ENCODE measurements around the gene PDE11A. TPM values are rescaled to one million over a fixed set of nuclear protein-coding genes. Genes with fewer than 3 reads are reported as not detected.

PDE11A gene
- total RNA-seq, 4 donors from 2014 or later, result 0.11 to 1.2 (median 0.26) TPM

DNA sequence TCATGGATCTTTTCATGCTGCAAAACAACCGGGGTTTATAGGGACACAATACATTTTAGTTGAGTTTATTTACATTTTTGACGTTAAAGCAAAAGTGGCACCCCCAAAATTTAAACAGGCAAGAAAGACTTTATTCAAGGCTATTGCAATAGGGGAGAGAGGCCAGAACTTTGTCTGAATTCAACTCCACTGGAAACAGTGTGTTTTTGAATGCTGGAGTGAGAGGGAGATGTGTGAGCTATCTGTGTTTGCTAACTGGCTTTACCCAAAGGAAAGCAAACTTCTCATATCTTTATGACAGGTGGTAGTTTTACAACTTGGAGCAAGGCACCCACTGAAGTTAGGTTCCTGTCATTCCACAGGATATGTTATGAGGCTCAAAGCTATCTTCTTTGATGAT is 472.6 kb downstream of the PDE11A start:
- no peak for DNase-seq (ENCODE audit: low spot score in 2 of 2)
- no peak for TF ChIP-seq POLR2A (IDR thresholded peaks at IDR 0.05)
- TF ChIP-seq, protein P1, sequence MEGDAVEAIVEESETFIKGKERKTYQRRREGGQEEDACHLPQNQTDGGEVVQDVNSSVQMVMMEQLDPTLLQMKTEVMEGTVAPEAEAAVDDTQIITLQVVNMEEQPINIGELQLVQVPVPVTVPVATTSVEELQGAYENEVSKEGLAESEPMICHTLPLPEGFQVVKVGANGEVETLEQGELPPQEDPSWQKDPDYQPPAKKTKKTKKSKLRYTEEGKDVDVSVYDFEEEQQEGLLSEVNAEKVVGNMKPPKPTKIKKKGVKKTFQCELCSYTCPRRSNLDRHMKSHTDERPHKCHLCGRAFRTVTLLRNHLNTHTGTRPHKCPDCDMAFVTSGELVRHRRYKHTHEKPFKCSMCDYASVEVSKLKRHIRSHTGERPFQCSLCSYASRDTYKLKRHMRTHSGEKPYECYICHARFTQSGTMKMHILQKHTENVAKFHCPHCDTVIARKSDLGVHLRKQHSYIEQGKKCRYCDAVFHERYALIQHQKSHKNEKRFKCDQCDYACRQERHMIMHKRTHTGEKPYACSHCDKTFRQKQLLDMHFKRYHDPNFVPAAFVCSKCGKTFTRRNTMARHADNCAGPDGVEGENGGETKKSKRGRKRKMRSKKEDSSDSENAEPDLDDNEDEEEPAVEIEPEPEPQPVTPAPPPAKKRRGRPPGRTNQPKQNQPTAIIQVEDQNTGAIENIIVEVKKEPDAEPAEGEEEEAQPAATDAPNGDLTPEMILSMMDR (IDR thresholded peaks at IDR 0.05), result no peak
- intact Hi-C loops (cut with DNase I; ENCODE audit: low total_unique reads), result no loop called here
- 97 to 100% methylated on average over 2 of the region's 2 CpGs for WGBS, 2 donors
- H3K4me3 ChIP-seq (ENCODE audit: low read depth, poor library complexity, severe bottlenecking), result no peak overlapping the region

DNA sequence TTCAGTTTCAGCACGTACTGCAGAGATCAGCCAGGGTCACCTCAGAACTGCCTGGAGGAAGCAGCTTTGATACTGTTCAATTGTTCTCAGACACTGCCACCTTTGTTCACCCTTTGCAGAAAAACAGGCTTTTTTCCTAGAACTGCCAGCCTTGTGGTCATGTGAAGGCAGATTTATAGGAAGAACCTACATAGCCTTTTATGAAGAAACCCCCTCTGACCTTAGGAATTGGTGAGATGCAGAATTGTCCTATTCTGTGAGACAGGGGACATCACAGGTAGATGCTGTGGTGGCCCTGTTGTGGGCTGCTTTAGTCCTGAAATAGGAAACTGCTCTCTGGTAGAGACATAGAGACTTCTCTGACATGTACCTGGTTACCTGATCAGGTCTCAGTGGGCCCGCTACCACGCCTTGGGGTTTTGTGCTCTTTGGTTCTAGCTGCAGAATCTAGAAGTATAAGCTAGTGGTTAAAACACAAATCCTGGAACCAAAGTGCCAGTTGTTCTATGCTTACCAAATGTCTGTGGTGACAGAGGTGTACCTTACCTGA is 473.4 kb downstream of the PDE11A start:
- intact Hi-C loops (cut with DNase I; ENCODE audit: low total_unique reads), result no loop called here
- 73 to 78% methylated on average over 3 of the region's 3 CpGs for WGBS, 2 donors
- no peak for DNase-seq (ENCODE audit: low spot score in 2 of 2)
- no peak overlapping the region for H3K4me3 ChIP-seq (ENCODE audit: low read depth, poor library complexity, severe bottlenecking)
- TF ChIP-seq POLR2A (IDR thresholded peaks at IDR 0.05), result no peak
- TF ChIP-seq, protein P1 (IDR thresholded peaks at IDR 0.05), result no peak

DNA sequence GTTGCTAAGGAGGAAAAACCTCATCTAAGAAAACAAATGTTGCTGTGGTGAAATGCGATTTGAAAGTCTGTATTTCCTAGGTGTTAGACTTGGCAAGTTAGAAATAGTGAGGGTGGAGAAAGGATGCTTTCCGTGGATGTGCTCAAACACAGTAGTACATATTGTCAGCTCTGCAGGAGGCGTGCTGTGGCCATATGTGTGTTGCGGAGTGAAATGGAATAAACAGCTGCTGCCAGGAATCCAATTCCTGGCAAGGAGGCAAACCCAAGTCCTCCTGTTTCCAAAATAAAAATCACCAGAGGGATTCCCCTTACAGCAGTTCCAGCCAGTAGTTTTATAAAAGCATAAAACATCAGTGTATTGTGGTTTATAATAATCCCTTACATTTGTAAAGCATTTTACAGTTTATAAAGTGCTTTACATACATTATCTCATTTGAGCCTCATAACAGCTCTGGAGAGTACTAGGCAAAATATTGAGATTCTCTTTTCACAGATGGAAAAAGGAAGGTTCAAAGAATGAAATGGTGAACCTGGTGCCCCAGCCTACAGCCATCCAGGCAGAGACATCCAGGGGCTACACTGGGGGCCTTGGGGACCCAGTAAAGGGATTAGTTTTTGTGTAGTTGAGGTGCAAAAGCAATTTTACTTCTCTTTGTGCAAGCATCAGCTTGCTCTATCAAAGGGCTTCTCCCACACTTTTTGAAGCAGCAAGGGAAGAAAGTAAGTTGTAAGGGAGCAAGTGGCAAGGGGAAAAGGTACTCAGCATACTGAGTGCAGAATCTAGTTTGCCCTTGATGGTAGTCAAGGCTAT is 474.0 kb downstream of the PDE11A start:
- WGBS, 2 donors, result 2 to 10% methylated on average over 4 of the region's 4 CpGs
- DNase-seq (ENCODE audit: low spot score in 2 of 2), result no peak
- intact Hi-C loops (cut with DNase I; ENCODE audit: low total_unique reads), result no loop called here
- H3K4me3 ChIP-seq (ENCODE audit: low read depth, poor library complexity, severe bottlenecking), result no peak overlapping the region
- TF ChIP-seq, protein P1 (IDR thresholded peaks at IDR 0.05), result no peak
- TF ChIP-seq POLR2A (IDR thresholded peaks at IDR 0.05), result no peak

DNA sequence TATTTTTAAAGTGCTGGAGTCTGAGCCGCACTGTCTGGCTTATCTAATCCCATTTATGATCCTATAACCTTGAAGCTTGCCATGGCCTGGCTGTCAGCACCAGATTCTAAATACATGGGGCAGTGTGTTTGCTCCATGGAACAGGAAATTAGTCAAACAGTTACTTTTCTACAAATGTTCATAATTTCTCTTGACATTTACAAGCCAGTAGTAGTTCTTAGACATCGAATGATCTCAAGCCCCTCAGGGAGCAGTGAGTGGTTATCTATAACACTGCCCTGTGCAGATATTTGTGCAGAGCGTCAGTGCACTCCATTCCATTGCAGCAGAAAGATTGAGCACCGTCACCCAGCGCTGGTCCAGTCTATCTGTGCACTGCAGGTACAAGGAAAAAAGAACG is 474.8 kb downstream of the PDE11A start:
- 43 to 53% methylated on average over 6 of the region's 6 CpGs for WGBS, 2 donors
- intact Hi-C loops (cut with DNase I; ENCODE audit: low total_unique reads), result no loop called here
- DNase-seq (ENCODE audit: low spot score in 2 of 2), result no peak
- H3K4me3 ChIP-seq (ENCODE audit: low read depth, poor library complexity, severe bottlenecking), result no peak overlapping the region
- TF ChIP-seq, protein P1 (IDR thresholded peaks at IDR 0.05), result no peak
- no peak for TF ChIP-seq POLR2A (IDR thresholded peaks at IDR 0.05)

DNA sequence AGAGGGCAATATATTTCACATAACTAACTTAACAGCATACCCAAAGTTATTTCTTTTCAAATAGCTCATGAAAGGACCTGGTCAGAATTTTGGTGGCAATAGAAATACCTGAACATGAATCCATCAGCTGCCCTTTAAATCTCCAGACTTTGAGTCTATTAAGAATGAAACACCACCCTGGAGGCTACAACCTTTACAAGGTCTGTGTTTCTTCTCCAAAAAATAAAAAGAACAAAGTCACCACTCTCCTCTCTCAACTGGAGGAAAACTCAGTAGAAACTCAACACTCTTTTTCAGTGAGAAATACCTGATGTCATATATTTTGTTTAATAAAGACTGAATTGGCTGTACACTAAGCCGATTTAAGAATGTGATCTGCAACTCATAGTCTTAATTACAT is 475.7 kb downstream of the PDE11A start:
- WGBS, 2 donors, result 92 to 93% methylated on average over 1 of the region's 1 CpG
- TF ChIP-seq, protein P1 (IDR thresholded peaks at IDR 0.05), result no peak
- no peak for TF ChIP-seq POLR2A (IDR thresholded peaks at IDR 0.05)
- intact Hi-C loops (cut with DNase I; ENCODE audit: low total_unique reads), result no loop called here
- DNase-seq (ENCODE audit: low spot score in 2 of 2), result no peak
- no peak overlapping the region for H3K4me3 ChIP-seq (ENCODE audit: low read depth, poor library complexity, severe bottlenecking)

Measured in lower leg skin (tissue), 4 donors.